ENCODE measurements around the gene TBC1D17. TPM values are rescaled to one million over a fixed set of nuclear protein-coding genes. Genes with fewer than 3 reads are reported as not detected.
A peak's percentile ranks its signal among the peaks of the same experiment; 100 is the strongest.

TBC1D17 gene
- total RNA-seq, 1 experiment from 2014 or later, result 35.1 TPM

GRCh38 chr19:49837009-49837310 lies 40.5 kb upstream of the TBC1D17 start:
- Histone ChIP-seq H3K9me3 (ENCODE audit: low read depth, low read length, poor library complexity, severe bottlenecking) (no peaks in the 10 kb centered on the region), H3K36me3 (ENCODE audit: insufficient read depth, low read length, poor library complexity, severe bottlenecking) (peaks cover 82% of the 10 kb centered on the region), H3K27ac (ENCODE audit: low read depth, low read length, poor library complexity, severe bottlenecking) (no peak overlapping the region), H3K4me1 (ENCODE audit: insufficient read depth, low read length, poor library complexity, severe bottlenecking) (no peaks in the 10 kb centered on the region), H3K4me3 (ENCODE audit: low read depth, low read length, poor library complexity, severe bottlenecking) (no peak overlapping the region), H3K27me3 (replicated peaks; ENCODE audit: insufficient read depth, low read depth, low read length, poor library complexity) (no peaks in the 10 kb centered on the region)
- intact Hi-C loops (cut with micrococcal nuclease; ENCODE audit: unreplicated experiment), result no loop called here
- no peak for DNase-seq (ENCODE audit: low spot score)
- ChIA-PET POLR2A (ENCODE audit: low non-redundant PET) (no interaction called here), CTCF (no interaction called here)
- TF ChIP-seq CTCF (conservative IDR thresholded peaks at IDR 0.05; ENCODE audit: low read depth, low read length) (no peak), EZH2 (IDR thresholded peaks at IDR 0.05; ENCODE audit: borderline replicate concordance, low read depth, low read length, poor library complexity, severe bottlenecking) (no peak)
- BruUV-seq (replicated peaks), result no TSS peak

GRCh38 chr19:49837425-49837824 lies 40.1 kb upstream of the TBC1D17 start:
- BruUV-seq (replicated peaks), result no TSS peak
- intact Hi-C loops (cut with micrococcal nuclease; ENCODE audit: unreplicated experiment), result no loop called here
- POLR2A ChIA-PET (ENCODE audit: low non-redundant PET), result no interaction called here
- no peak overlapping the region for H3K4me3 ChIP-seq (ENCODE audit: low read depth, low read length, poor library complexity, severe bottlenecking)
- CTCF ChIA-PET, result no interaction called here
- H3K4me1 ChIP-seq (ENCODE audit: insufficient read depth, low read length, poor library complexity, severe bottlenecking), result no peaks in the 10 kb centered on the region
- no peak overlapping the region for H3K27ac ChIP-seq (ENCODE audit: low read depth, low read length, poor library complexity, severe bottlenecking)
- no peaks in the 10 kb centered on the region for H3K27me3 ChIP-seq (replicated peaks; ENCODE audit: insufficient read depth, low read depth, low read length, poor library complexity)
- H3K36me3 ChIP-seq (ENCODE audit: insufficient read depth, low read length, poor library complexity, severe bottlenecking), result peaks cover 77% of the 10 kb centered on the region
- no peak for DNase-seq (ENCODE audit: low spot score)
- H3K9me3 ChIP-seq (ENCODE audit: low read depth, low read length, poor library complexity, severe bottlenecking), result no peaks in the 10 kb centered on the region
- TF ChIP-seq EZH2 (IDR thresholded peaks at IDR 0.05; ENCODE audit: borderline replicate concordance, low read depth, low read length, poor library complexity, severe bottlenecking) (no peak), CTCF (conservative IDR thresholded peaks at IDR 0.05; ENCODE audit: low read depth, low read length) (no peak)

- ChIA-PET POLR2A (ENCODE audit: low non-redundant PET) (no interaction called here), CTCF (no interaction called here)
- H3K4me1 ChIP-seq (ENCODE audit: insufficient read depth, low read length, poor library complexity, severe bottlenecking), result no peaks in the 10 kb centered on the region
- intact Hi-C loops (cut with micrococcal nuclease; ENCODE audit: unreplicated experiment), result no loop called here
- BruUV-seq (replicated peaks), result TSS peak; percentile 43
- no peak for TF ChIP-seq EZH2 (IDR thresholded peaks at IDR 0.05; ENCODE audit: borderline replicate concordance, low read depth, low read length, poor library complexity, severe bottlenecking)
- no peak for TF ChIP-seq CTCF (conservative IDR thresholded peaks at IDR 0.05; ENCODE audit: low read depth, low read length)
- no peak overlapping the region for H3K27ac ChIP-seq (ENCODE audit: low read depth, low read length, poor library complexity, severe bottlenecking)
- H3K4me3 ChIP-seq (ENCODE audit: low read depth, low read length, poor library complexity, severe bottlenecking), result no peak overlapping the region
- DNase-seq (ENCODE audit: low spot score), result no peak
- H3K27me3 ChIP-seq (replicated peaks; ENCODE audit: insufficient read depth, low read depth, low read length, poor library complexity), result no peaks in the 10 kb centered on the region
- H3K9me3 ChIP-seq (ENCODE audit: low read depth, low read length, poor library complexity, severe bottlenecking), result no peaks in the 10 kb centered on the region
- H3K36me3 ChIP-seq (ENCODE audit: insufficient read depth, low read length, poor library complexity, severe bottlenecking), result peaks cover 64% of the 10 kb centered on the region
These were observed 38.5 kb upstream of the TBC1D17 start for GRCh38 chr19:49838885-49839588.
